ENCODE results near the gene POLR3F. TPM values are rescaled to one million over a fixed set of nuclear protein-coding genes. Genes with fewer than 3 reads are reported as not detected.

The POLR3F gene
- 9.7 and 14.2 TPM in 2 replicates for total RNA-seq

GRCh38 chr20:18466894-18467730 lies at the start of gene POLR3F, which contains the start of gene DZANK1:
POLR3F (plus strand) TSS chr20:18467390; CDS start chr20:18467507, 117 bp downstream.
DZANK1 (minus strand) TSS chr20:18467030; CDS start chr20:18465358, 1,672 bp downstream.

GRCh38 chr20:18496740-18497592 lies 29.8 kb downstream of the POLR3F start, which contains the start of gene RBBP9:
RBBP9 (minus strand) TSS chr20:18497225; CDS start chr20:18497167, 58 bp downstream.

GRCh38 chr20:18507218-18508191 lies 40.3 kb downstream of the POLR3F start, which contains the start of gene SEC23B:
SEC23B (plus strand) TSS chr20:18507940; CDS start chr20:18510836, 2,896 bp downstream.

Other genes starting within 250 kb of the POLR3F start
- 12.8 and 20.0 TPM in 2 replicates for gene ZNF133, start 178.9 kb upstream of the POLR3F start, total RNA-seq
- gene DZANK1, start 360 bp upstream of the POLR3F start, total RNA-seq = 0.71 and 1.1 TPM in 2 replicates
- gene RBBP9, start 29.8 kb downstream of the POLR3F start, total RNA-seq = 10.0 and 20.9 TPM in 2 replicates
- 52.3 and 65.9 TPM in 2 replicates for gene SEC23B, start 40.5 kb downstream of the POLR3F start, total RNA-seq
- 81.5 and 146 TPM in 2 replicates for gene SMIM26, start 100.0 kb downstream of the POLR3F start, total RNA-seq
- 70.8 and 96.8 TPM in 2 replicates for gene DTD1, start 120.7 kb downstream of the POLR3F start, total RNA-seq

Measured in airway epithelial cell (primary cell).